Measurements from ENCODE around the gene AHCYL2. TPM values are rescaled to one million over a fixed set of nuclear protein-coding genes. Genes with fewer than 3 reads are reported as not detected.
"Not testable (repeated sequence)": the region's sequence is repeated elsewhere in the genome, so short reads cannot be mapped to it uniquely, and the experiment has no call there.

The AHCYL2 gene
- total and polyA plus RNA-seq, 2 donors (not counting 1 experiment from before 2014, with no cell fraction given): 8.8 to 26.2 TPM

- H3K4me1 Mint-ChIP-seq: no peaks in the 10 kb centered on the region
- Histone ChIP-seq H3K9me3 (ENCODE audit: control extremely low read depth in 1 of 3, control insufficient read depth in 2 of 3, insufficient read depth in 1 of 3, low read length in 2 of 3) (peaks cover 0 to 5% (median 0%) of the 10 kb centered on the region in 3 donors), H3K4me1 (ENCODE audit: control insufficient read depth in 2 of 2, insufficient read depth in 2 of 2, low read length in 2 of 2) (no peaks in the 10 kb centered on the region), H4K20me1 (ENCODE audit: control insufficient read depth, insufficient read depth, low read length, poor library complexity, severe bottlenecking) (no peaks in the 10 kb centered on the region), H3K79me2 (ENCODE audit: control insufficient read depth, insufficient read depth, low read length) (no peaks in the 10 kb centered on the region), H2AFZ (ENCODE audit: insufficient read depth, low read depth, low read length, poor library complexity, severe bottlenecking) (no peak overlapping the region), H3K4me3 (ENCODE audit: control extremely low read depth in 1 of 5, extremely low read depth in 1 of 5, insufficient read depth in 1 of 5, low read depth in 2 of 5, low read length in 4 of 5) (no peak overlapping the region), H3K4me2 (replicated peaks; ENCODE audit: low read depth, low read length, poor library complexity, severe bottlenecking) (no peak overlapping the region), H3K9ac (ENCODE audit: low read length) (no peak overlapping the region), H3K27ac (ENCODE audit: low read length in 2 of 2) (no peak overlapping the region), H3K27me3 (replicated peaks in 1 of 4; ENCODE audit: control extremely low read depth in 1 of 4, control insufficient read depth in 3 of 4, insufficient read depth in 4 of 4, low read length in 3 of 4) (no peaks in the 10 kb centered on the region), H3K36me3 (replicated peaks in 1 of 2; ENCODE audit: control extremely low read depth in 1 of 2, control insufficient read depth in 1 of 2, extremely low read depth in 1 of 2, insufficient read depth in 2 of 2, low read length in 1 of 2) (no peaks in the 10 kb centered on the region)
- ChIA-PET POLR2A (no interaction called here), CTCF (interaction anchor here (0.7 to 7.2 kb wide), 20 partner anchors 9 to 354 kb away, joined by 3 to 156 read pairs (median 4); no protein-coding TSS in a partner anchor)
- intact Hi-C loops (cut with micrococcal nuclease): loop anchor here (5.0 kb wide), 1 partner anchor 34 kb away; no protein-coding TSS in a partner anchor
- H3K27ac Mint-ChIP-seq: no peak overlapping the region
- ATAC-seq (ENCODE audit: low read depth) (no peak), DNase-seq (no peak)
- no peaks in the 10 kb centered on the region for H3K27me3 Mint-ChIP-seq
- no peak overlapping the region for H3K4me3 Mint-ChIP-seq
- no peak for TF ChIP-seq CTCF (IDR thresholded peaks at IDR 0.05)
- TF ChIP-seq EZH2 (IDR thresholded peaks at IDR 0.05; ENCODE audit: borderline replicate concordance, insufficient read depth, low read depth, low read length, poor library complexity, severe bottlenecking): no peak
- H3K9me3 Mint-ChIP-seq (ENCODE audit: insufficient read depth): no peaks in the 10 kb centered on the region
Measured at GRCh38 chr7:129471402-129471827, 246.6 kb downstream of the AHCYL2 start.

- H3K4me1 ChIP-seq (ENCODE audit: control insufficient read depth in 2 of 2, insufficient read depth in 2 of 2, low read length in 2 of 2); H3K27ac ChIP-seq (ENCODE audit: low read length in 2 of 2); H3K27me3 Mint-ChIP-seq; H3K9ac ChIP-seq (ENCODE audit: low read length); DNase-seq; H3K9me3 ChIP-seq (ENCODE audit: control extremely low read depth in 1 of 3, control insufficient read depth in 2 of 3, insufficient read depth in 1 of 3, low read length in 2 of 3); ATAC-seq (ENCODE audit: low read depth); H2AFZ ChIP-seq (ENCODE audit: insufficient read depth, low read depth, low read length, poor library complexity, severe bottlenecking); H4K20me1 ChIP-seq (ENCODE audit: control insufficient read depth, insufficient read depth, low read length, poor library complexity, severe bottlenecking); H3K4me1 Mint-ChIP-seq; H3K4me3 Mint-ChIP-seq; POLR2A ChIA-PET; intact Hi-C loops (cut with micrococcal nuclease); H3K4me2 ChIP-seq (replicated peaks; ENCODE audit: low read depth, low read length, poor library complexity, severe bottlenecking); H3K9me3 Mint-ChIP-seq (ENCODE audit: insufficient read depth); H3K4me3 ChIP-seq (ENCODE audit: control extremely low read depth in 1 of 5, extremely low read depth in 1 of 5, insufficient read depth in 1 of 5, low read depth in 2 of 5, low read length in 4 of 5); H3K27me3 ChIP-seq (replicated peaks in 1 of 4; ENCODE audit: control extremely low read depth in 1 of 4, control insufficient read depth in 3 of 4, insufficient read depth in 4 of 4, low read length in 3 of 4); H3K27ac Mint-ChIP-seq; H3K79me2 ChIP-seq (ENCODE audit: control insufficient read depth, insufficient read depth, low read length); H3K36me3 ChIP-seq (replicated peaks in 1 of 2; ENCODE audit: control extremely low read depth in 1 of 2, control insufficient read depth in 1 of 2, extremely low read depth in 1 of 2, insufficient read depth in 2 of 2, low read length in 1 of 2); CTCF ChIA-PET: not testable (repeated sequence)
- 97% methylated on average over 8 of the region's 27 CpGs for WGBS (ENCODE audit: insufficient coverage)
Measured at GRCh38 chr7:129475931-129476330, 251.1 kb downstream of the AHCYL2 start.

GRCh38 chr7:129476398-129476797 is 251.6 kb downstream of the AHCYL2 start:
- H3K9me3 ChIP-seq (ENCODE audit: control extremely low read depth in 1 of 3, control insufficient read depth in 2 of 3, insufficient read depth in 1 of 3, low read length in 2 of 3); H3K4me1 ChIP-seq (ENCODE audit: control insufficient read depth in 2 of 2, insufficient read depth in 2 of 2, low read length in 2 of 2); ATAC-seq (ENCODE audit: low read depth); H3K4me1 Mint-ChIP-seq; H3K36me3 ChIP-seq (replicated peaks in 1 of 2; ENCODE audit: control extremely low read depth in 1 of 2, control insufficient read depth in 1 of 2, extremely low read depth in 1 of 2, insufficient read depth in 2 of 2, low read length in 1 of 2); H3K27ac Mint-ChIP-seq; H3K4me3 ChIP-seq (ENCODE audit: control extremely low read depth in 1 of 5, extremely low read depth in 1 of 5, insufficient read depth in 1 of 5, low read depth in 2 of 5, low read length in 4 of 5); H2AFZ ChIP-seq (ENCODE audit: insufficient read depth, low read depth, low read length, poor library complexity, severe bottlenecking); CTCF ChIA-PET; H3K9me3 Mint-ChIP-seq (ENCODE audit: insufficient read depth); H3K27ac ChIP-seq (ENCODE audit: low read length in 2 of 2); H3K4me3 Mint-ChIP-seq; POLR2A ChIA-PET; H3K4me2 ChIP-seq (replicated peaks; ENCODE audit: low read depth, low read length, poor library complexity, severe bottlenecking); H4K20me1 ChIP-seq (ENCODE audit: control insufficient read depth, insufficient read depth, low read length, poor library complexity, severe bottlenecking); H3K9ac ChIP-seq (ENCODE audit: low read length); H3K27me3 Mint-ChIP-seq; intact Hi-C loops (cut with micrococcal nuclease); H3K27me3 ChIP-seq (replicated peaks in 1 of 4; ENCODE audit: control extremely low read depth in 1 of 4, control insufficient read depth in 3 of 4, insufficient read depth in 4 of 4, low read length in 3 of 4); H3K79me2 ChIP-seq (ENCODE audit: control insufficient read depth, insufficient read depth, low read length); DNase-seq: not testable (repeated sequence)
- 95% methylated on average over 12 of the region's 27 CpGs for WGBS (ENCODE audit: insufficient coverage)

Data from B cell (primary cell).